ENCODE results near the gene PCDHB1.

PCDHB1 gene
- 0 reads per million in 2 donors for total RNA-seq

- DNase-seq: no peak
Observed at GRCh38 chr5:141050622-141051520, at the start of gene PCDHB1. Gene PCDHB1 (plus strand): TSS chr5:141051374. CDS start chr5:141051471, 97 bp downstream.

- no peak for DNase-seq
Observed at GRCh38 chr5:141001446-141001843, 49.7 kb upstream of the PCDHB1 start.

GRCh38 chr5:141001844-141002604, 49.1 kb upstream of the PCDHB1 start:
- DNase-seq: no peak

GRCh38 chr5:141002605-141002965, 48.6 kb upstream of the PCDHB1 start:
- no peak for DNase-seq

- DNase-seq: no peak
Observed at GRCh38 chr5:141003031-141003430, 48.1 kb upstream of the PCDHB1 start.

GRCh38 chr5:141003791-141004611, 47.2 kb upstream of the PCDHB1 start:
- no peak for DNase-seq

GRCh38 chr5:141007791-141008190, 43.4 kb upstream of the PCDHB1 start:
- no peak for DNase-seq

- no peak for DNase-seq
Observed at GRCh38 chr5:141010047-141010793, 41.0 kb upstream of the PCDHB1 start.

- DNase-seq: no peak
Observed at GRCh38 chr5:141017943-141018342, 33.2 kb upstream of the PCDHB1 start.

GRCh38 chr5:141022384-141022783, 28.8 kb upstream of the PCDHB1 start:
- DNase-seq: no peak

GRCh38 chr5:141031006-141031405, 20.2 kb upstream of the PCDHB1 start:
- DNase-seq: no peak

GRCh38 chr5:141032626-141033025, 18.5 kb upstream of the PCDHB1 start:
- no peak for DNase-seq

- no peak for DNase-seq
Observed at GRCh38 chr5:141039061-141039460, 12.1 kb upstream of the PCDHB1 start.

- no peak for DNase-seq
Observed at GRCh38 chr5:141039517-141039916, 11.7 kb upstream of the PCDHB1 start.

GRCh38 chr5:141040093-141040770, 10.9 kb upstream of the PCDHB1 start:
- DNase-seq: no peak

GRCh38 chr5:141040771-141041426, 10.3 kb upstream of the PCDHB1 start:
- peak; percentile 12 for DNase-seq

GRCh38 chr5:141041427-141041785, 9.8 kb upstream of the PCDHB1 start:
- DNase-seq: no peak

GRCh38 chr5:141042555-141042954, 8.6 kb upstream of the PCDHB1 start:
- DNase-seq: no peak

GRCh38 chr5:141051521-141051866, 320 bp downstream of the PCDHB1 start:
- no peak for DNase-seq

- no peak for DNase-seq
Observed at GRCh38 chr5:141077826-141078225, 26.7 kb downstream of the PCDHB1 start.

GRCh38 chr5:141082228-141082627, 31.1 kb downstream of the PCDHB1 start:
- DNase-seq: no peak
